ENCODE data around the gene SULT2B1.
"Not testable (repeated sequence)": the region's sequence is repeated elsewhere in the genome, so short reads cannot be mapped to it uniquely, and the experiment has no call there.

SULT2B1 gene

DNA sequence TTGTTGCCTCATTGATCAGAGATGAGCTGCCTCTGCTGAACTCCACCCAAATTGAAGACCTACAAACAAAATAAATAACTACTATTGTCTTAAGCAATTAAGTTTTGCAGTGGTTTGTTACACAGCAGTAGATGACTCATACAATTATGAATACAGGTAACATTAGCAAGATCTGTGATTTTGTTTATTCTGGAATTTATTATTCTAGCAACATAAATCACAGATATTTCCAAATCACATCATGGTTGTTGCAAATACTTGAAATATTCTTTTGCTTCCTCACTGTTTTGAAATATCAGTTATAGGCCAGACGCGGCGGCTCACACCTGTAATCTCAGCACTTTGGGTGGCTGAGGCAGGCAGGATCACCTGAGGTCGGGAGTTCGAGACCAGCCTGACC, 27.2 kb upstream of the SULT2B1 start:
- no peak for DNase-seq (ENCODE audit: low read depth in 2 of 3, low spot score in 2 of 3)

DNA sequence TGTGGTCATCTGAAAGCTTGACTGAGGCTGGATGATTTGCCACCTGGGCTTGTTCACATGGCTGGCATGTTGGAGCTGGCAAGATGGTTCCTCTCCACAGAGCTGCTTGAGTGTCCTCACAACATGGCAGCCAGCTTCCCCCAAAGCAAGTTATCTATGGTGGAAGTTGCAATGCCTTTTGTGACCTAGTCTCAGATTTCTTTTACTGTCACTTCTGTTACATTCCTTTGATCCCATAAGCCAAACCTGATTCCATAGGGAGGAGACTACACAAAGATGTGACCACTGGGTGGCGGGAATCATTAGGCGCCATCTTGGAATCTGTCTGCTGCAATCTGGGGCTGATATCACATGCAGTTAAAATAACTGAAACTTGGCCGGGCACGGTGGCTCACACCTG, 22.8 kb upstream of the SULT2B1 start:
- no peak for DNase-seq (ENCODE audit: low read depth in 2 of 3, low spot score in 2 of 3)

DNA sequence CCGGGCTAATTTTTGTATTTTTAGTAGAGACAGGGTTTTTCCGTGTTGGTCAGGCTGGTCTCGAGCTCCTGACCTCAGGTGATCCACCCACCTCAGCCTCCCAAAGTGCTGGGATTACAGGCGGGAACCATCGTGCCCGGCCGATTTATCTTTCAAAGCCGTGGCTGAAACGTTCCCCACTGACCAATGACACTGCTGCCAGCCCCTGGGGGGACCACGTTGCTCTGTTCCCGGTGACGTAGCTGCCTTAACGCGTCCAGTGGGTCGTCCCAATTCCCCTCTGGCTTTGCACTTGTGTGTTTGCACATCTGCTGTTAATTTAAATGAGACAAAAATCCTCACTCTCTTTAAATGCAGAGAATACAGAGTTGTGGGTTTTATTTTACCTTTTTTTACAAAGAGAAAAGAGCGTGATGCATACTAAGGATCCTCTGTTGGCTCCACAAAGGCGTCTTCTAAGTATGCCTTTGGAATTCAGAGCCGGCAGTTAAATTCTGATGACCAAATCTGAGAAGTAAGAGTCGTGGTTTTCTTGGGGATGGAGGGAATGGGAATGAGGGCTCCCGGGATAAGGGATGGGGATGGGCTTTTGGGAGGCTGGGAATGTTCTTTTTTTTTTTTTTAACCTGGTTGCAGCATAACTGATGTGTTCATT, 21.8 kb upstream of the SULT2B1 start:
- no peak for DNase-seq (ENCODE audit: low read depth in 2 of 3, low spot score in 2 of 3)

DNA sequence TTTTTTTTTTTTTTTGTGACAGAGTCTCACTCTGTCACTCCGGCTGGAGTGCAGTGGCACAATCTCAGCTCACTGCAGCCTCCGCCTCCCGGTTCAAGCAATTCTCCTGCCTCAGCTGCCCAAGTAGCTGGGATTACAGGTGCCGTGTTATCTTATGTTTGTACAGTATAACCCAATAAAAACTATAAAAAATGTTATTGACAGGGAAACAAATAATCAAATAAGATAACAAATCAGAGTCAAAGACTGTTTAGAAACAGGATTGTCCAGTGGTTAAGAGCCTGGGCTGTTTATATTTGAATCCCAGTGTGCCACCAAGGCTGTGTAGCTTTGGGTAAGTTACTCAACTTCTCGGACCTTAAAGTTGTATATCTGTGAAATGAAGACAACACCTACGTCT, 21.2 kb upstream of the SULT2B1 start:
- DNase-seq (ENCODE audit: low read depth in 2 of 3, low spot score in 2 of 3) = no peak

DNA sequence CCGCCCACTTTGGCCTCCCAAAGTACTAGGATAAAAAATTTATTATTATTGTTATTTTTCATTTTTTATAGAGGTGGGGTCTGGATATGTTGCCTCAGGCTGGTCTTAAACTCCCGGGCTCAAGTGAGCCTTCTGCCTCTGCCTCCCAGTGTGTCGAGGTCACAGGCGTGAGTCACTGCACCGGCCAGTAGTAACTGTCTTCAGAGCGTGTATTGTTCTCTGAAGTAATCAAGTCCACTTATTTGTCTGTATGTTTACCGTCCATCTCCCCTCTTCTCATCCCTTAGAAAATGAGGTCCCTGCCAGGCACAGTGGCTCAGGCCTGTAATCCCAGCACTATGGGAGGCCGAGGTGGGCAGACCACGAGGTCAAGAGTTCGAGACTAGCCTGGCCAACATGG, 18.2 kb upstream of the SULT2B1 start:
- no peak for DNase-seq (ENCODE audit: low read depth in 2 of 3, low spot score in 2 of 3)

DNA sequence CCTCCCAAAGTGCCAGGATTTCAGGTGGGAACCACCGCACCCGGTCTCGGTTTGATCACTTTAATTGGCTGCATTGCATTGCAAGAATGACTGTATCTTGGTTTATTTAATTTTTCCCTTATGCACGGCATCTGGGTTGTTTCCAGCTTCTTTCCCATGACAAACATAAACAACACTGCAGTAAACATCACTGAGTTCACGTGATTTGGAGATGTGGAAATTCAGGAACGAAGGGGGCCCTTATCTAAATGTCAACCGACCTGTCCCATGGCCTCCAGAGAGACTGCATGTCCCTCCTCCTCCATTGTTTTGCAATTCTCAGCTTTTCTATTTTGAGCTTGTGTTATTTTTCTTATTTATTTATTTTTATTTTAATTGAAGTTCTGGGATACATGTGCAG, 14.4 kb upstream of the SULT2B1 start:
- no peak for DNase-seq (ENCODE audit: low read depth in 2 of 3, low spot score in 2 of 3)

DNA sequence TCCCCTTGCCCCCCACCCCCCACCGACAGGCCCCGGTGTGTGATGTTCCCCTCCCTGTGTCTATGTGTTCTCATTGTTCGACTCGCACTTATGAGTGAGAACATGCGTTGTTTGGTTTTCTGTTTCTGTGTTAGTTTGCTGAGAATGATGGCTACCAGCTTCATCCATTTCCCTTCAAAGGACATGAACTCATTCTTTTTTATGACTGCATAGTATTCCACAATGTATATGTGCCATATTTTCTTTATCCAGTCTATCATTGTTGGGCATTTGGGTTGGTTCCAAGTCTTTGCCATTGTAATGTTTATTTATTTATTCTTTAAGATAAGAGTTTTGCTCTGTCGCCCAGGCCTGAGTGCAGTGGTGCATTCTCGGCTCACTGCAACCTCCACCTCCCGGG, 13.9 kb upstream of the SULT2B1 start:
- not testable (repeated sequence) for DNase-seq (ENCODE audit: low read depth in 2 of 3, low spot score in 2 of 3)

DNA sequence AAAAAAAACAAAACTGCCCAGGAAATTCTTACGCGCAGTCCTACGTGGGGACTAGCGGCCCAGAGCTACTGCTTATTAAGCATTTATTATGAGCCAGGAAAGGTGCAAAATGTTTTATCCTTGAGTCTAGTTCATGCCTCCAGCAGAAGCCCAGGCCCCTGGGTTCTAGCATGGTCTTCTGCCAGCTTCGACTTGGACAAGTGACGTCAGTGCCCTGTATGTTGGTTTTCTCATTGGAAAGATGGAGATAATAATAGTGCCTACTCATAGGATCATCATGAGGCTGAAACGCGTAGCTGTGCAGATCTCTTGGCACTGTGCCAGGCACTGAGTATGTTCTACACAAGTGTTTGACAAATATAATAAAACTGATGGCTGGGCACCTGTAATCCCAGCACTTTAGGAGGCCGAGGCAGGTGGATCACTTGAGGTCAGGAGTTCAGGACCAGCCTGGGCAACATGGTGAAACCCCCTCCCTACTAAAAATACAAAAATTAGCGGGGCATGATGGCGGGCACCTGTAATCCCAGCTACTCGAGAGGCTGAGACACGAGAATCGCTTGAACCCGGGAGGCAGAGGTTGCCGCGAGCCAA, 12.4 kb upstream of the SULT2B1 start:
- no peak for DNase-seq (ENCODE audit: low read depth in 2 of 3, low spot score in 2 of 3)

DNA sequence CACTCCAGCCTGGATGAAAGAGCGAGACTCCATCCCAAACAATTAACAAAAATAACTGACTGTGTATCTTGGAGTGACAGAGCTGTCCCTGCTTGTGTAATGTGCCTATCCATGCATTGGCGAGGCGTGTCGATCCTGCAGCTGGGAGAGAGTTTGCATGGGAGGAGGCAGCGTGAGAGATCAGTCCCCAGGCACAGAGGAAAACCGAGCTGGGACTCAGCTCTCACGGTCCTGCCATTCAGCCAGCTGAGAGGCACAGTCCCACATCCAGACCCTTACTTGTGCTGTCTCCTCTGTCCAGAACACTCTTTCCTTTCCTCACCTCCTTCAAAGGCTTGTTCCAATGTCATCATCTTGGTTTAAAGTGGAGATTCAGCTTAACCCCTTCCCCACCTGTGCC, 11.9 kb upstream of the SULT2B1 start:
- no peak for DNase-seq (ENCODE audit: low read depth in 2 of 3, low spot score in 2 of 3)

DNA sequence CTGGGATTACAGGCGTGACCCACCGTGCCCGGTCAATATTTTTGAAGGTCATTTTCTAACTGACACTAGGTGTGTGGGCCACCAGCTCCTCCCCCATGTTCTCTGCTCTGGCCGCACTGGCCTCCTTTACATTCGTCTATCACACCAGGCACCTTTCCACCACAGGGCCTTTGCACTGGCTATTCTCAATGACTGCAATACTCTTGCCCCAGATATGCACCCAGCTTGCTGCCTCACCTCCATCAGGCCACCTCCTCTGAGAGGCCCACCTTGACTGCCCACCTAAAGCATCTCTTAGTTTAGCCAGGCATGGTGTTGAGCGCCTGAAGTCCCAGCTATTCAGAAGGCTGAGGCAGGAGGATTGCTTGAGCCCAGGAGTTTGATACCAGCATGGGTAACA, 10.2 kb upstream of the SULT2B1 start:
- DNase-seq (ENCODE audit: low read depth in 2 of 3, low spot score in 2 of 3) = no peak

DNA sequence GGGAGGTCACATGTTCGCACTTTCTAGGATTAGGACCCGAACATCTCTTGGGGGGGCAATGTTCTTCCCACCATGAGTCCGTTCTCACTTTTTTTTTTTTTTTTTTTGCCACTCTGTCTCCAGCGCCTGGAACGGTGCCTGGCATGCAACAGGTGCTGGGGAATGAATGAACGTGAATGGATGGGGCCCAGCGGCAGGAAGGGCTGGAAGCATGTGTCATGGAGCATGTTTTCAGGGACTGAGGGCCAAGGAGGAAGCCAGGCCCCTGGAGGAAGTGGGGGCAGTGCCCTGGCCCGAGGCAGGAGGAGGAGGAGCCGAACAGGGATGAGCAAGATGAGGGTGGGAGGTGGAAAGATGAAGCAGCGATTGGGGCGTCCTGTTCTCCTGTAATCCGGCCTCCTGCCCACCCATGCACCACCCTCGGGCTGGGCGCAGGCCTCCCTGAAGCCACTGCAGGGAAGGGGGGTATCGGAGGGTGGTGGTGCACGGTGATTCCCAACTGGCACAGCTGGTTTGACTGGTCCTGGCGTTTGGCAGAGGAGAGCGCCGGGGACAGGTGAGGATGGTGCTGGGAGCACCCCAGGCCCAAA, 8.8 kb upstream of the SULT2B1 start:
- DNase-seq (ENCODE audit: low read depth in 2 of 3, low spot score in 2 of 3) = no peak

DNA sequence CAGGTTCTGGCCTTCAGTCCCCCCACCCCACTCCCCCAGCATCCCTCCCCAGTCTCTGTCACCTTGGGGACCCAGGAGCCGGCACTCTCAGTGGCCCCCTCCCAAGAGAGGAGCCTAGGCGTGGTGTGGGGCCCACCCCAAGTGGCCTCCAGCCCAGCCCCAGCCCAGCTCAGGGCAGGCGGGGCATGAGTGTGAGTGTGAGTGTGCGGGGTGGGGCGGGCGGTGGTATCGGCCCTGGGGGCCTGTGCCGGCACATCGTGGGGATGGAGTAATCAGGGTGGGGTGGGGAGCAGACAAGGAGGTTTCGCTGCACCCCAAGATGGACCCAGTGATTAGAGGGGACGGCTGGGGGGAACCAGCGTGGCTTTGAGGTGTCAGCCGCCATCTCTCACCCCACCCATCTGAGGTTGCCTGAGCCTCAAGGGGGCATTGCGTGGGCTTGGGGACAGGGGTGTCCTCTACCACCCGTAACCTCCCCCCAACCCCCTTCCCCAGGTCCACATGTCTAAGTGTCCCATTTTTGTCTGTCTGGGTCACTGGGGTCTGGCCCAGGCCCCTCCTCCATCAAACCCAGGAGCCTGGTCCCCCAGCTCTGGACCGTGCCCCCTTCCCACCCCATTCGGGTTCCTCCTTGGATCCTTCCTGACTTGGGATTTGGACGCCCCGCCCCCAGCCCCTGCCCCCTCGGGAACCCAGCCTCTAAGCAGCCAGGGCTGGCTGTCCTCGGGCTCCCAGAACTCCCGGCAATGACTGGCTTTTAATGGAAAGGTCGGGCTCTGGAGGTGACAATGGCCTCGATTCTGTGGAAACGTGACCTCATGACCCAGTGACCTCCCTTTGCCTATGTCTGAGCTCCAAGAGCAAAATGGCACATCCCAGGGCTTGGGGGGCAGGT, 6.9 kb upstream of the SULT2B1 start:
- no peak for DNase-seq (ENCODE audit: low read depth in 2 of 3, low spot score in 2 of 3)

DNA sequence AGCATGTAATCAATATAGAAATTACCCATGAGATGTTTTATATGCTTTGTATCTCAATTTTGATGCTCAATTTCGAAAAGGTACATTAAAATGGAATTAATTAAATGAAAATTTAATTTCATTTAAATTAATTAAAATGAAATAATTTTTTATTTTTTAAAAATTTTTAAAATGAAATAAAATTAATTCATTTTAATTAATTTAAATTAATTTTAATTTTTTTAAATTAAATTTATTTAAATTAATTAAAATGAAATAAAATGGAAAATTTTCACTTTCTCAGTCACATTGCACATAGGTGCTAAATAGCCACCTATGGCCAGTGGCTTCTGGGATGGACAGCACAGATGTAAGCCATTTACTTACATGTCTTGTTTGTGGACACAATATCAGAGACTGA, 4.2 kb upstream of the SULT2B1 start:
- DNase-seq (ENCODE audit: low read depth in 2 of 3, low spot score in 2 of 3) = no peak

DNA sequence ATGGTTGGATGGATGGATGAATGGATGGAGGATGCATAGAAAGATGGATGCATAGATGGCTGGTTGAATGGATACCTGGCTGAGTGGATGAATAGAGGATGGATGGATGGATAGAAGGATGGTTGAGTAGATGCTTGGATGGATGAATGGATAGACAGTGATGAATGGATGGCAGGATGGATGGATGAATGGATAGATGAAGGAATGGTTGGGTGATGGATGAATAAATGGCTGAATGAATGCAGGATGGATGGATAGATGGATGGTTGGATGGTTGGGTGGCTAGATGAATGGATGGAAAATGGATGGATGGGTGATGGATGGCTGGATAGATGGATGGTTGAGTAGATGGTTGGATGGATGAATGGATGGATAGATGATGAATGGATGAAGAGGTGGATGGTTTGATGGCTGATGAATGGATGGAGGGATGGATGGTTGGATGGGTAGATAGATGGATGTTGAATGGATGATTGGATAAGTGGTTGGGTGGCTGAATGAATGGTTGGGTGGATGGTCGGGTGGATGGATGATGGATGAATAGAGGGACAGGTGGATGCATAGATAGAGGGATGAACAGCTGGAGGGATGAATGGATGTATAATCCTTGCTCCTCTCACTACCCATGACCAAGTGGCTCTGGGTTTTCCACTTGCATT, 3.6 kb upstream of the SULT2B1 start:
- no peak for DNase-seq (ENCODE audit: low read depth in 2 of 3, low spot score in 2 of 3)

DNA sequence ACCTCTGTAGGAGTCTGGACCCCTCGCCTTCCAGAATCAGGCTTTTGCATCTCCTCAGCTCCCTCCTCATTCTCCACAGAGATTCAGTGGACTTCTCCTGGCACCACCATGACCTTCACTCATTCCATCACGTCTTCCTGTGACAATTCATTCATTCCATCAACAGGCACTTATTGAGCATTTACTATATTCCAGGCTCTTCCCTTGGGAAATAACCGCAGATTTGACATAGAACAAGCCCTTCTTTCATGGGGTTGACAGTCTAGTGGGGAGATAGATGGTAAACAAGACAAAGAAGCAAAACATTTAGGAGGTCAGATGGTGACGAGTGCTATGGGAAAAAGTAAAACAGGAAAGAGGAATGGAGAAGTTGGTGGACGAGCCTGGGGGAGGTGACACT, 2.6 kb upstream of the SULT2B1 start:
- no peak for DNase-seq (ENCODE audit: low read depth in 2 of 3, low spot score in 2 of 3)

DNA sequence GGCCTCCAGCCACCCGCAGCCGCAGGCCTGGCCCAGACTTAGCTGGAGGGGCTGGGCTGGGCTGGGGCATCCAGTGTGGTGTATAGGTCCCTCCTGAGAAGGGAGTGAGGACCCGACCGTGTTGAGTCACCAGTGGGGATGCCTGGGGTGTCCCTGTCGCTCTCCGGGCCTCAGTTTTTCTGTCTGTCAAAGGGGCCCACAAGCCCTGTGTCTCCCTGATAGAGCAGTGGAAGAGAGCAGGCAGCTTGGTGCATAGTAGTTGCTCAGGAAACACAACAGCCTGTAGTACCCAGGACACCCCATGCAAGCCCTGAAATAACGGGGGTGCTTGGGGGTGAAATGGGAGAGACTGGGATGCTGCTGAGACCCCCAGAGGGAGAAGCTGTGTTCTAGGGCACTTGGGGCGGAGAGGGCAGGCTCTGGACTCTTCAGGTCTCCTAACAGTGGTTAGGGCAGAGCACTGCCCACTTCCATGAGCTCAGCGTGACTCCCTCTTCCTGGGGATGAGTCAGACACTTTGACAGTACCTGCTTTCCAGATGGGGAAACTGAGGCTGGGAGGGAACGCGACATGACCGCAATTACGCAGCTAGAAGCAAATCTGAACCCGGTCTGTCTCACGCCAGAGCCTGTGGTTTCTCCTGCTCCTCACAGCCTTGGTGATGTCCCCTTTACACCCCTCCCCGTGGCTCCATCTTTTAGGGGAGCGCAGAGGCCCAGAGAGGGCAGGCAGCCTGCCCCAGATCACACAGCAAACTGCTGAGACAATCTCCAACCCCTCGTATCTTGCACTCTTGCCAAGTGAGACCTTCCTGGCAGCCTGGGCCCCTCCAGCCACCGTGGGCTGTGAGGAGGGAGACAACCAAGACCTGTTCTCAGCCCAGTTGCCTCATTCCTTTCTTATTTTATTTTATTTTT, 692 bp downstream of the SULT2B1 start:
- DNase-seq (ENCODE audit: low read depth in 2 of 3, low spot score in 2 of 3) = no peak

DNA sequence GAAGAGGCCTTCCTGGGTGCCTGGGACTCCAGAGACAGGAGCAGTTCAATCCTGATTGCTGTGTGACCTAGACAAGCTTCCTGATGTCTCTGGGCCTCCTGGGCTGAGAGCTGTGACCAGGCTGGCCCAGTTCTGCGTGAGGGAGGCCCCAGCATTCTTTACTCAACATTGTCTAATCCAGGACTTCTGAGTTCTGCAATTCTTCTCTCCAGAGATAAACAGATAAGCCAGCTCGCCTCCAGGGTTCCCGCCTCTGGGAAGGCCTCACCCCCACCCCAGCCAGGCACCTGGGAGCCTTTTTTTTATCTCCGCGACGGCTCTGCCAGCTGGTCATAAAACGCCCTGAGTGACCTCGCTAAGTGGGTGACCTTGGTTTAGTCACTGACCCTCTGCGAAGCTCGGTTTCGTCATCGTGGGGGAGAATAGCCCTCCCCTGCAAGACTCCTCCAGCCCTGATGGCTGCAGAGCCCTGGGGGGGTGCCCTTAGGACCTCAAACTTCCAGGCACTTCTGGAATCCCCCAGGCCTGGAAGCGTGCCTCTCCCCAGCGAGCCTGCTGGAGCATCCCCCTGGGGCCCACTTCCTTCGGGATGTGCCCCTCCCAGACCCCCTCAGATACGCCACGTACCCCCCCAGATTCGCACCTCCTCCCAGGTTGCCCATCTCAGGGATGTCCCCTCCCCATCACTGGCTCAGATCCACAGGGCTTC, 1.9 kb downstream of the SULT2B1 start:
- DNase-seq (ENCODE audit: low read depth in 2 of 3, low spot score in 2 of 3) = no peak

DNA sequence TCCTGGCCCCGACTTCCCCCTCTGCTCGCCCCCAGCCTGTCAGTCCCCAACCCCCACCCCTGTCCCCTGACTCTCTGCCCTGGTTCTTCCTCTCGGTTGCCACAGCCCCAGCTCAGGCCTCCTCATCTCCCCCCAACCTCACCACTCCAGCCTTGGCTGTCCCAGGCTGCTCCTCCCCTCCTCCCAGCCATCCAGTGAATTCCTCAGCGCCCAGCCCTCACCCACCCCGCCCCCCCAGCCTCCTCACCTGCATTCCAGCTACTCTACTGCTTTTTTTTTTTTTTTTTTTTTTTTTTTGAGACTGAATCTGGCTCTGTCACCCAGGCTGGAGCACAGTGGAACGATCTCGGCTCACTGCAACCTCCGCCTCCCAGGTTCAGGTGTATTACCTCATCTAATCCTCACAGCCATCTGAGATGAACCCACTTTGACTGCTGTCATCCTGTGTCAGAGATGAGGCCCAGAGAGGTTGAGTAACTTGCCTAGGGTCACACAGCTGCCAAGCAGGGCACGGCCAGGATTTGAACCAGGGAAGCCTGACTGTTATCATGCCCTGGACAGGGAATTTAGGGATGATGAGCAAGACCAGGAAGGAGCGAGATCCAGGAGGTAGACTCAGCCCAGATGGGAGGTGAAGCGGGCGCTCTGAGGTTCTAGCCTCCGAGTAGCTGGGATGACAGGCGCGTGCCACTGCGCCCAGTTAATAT, 2.6 kb downstream of the SULT2B1 start:
- no peak for DNase-seq (ENCODE audit: low read depth in 2 of 3, low spot score in 2 of 3)

DNA sequence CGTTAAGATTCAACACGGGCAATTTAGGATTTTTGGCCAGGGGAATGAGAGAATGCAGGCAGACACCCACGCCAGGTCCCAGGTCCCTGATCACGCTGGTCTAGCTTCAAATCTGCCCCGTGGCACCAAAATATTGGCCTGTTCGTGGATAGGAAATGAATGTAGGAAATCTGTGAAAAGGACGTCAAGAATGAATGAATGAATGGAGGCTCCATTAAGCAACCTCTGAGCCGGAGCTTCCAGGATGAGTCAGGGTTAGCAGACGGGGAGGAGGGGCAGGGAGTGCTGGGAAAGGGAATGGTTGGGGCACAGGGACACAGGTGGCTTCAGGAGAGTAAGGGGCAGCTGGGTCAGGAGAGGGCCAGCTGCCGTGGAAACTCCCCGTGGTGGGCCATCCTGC, 4.2 kb downstream of the SULT2B1 start:
- no peak for DNase-seq (ENCODE audit: low read depth in 2 of 3, low spot score in 2 of 3)

Data from activated CD8-positive, alpha-beta memory T cell treated with anti-CD3 and anti-CD28 coated beads for 48 hours (primary cell).